ENCODE results near the gene PHF21A. TPM values are rescaled to one million over a fixed set of nuclear protein-coding genes. Genes with fewer than 3 reads are reported as not detected.
"Not testable (repeated sequence)": the region's sequence is repeated elsewhere in the genome, so short reads cannot be mapped to it uniquely, and the experiment has no call there.

Gene PHF21A
- polyA plus RNA-seq, 3 donors = 46.6 to 58.0 (median 56.1) TPM

- no peak for DNase-seq
Measured at GRCh38 chr11:45985212-45985611, 136.0 kb downstream of the PHF21A start.

GRCh38 chr11:45984192-45984591, 137.1 kb downstream of the PHF21A start:
- DNase-seq = no peak

GRCh38 chr11:45983471-45983845, 137.8 kb downstream of the PHF21A start:
- DNase-seq = no peak

- peak; percentile 63 for DNase-seq
Measured at GRCh38 chr11:45982656-45983470, 138.4 kb downstream of the PHF21A start.

- DNase-seq = not testable (repeated sequence)
Measured at GRCh38 chr11:45981826-45982225, 139.4 kb downstream of the PHF21A start.

- no peak for DNase-seq
Measured at GRCh38 chr11:45974806-45975205, 146.4 kb downstream of the PHF21A start.

- no peak for DNase-seq
Measured at GRCh38 chr11:45973601-45974000, 147.7 kb downstream of the PHF21A start.

- no peak for DNase-seq
Measured at GRCh38 chr11:45968901-45969300, 152.4 kb downstream of the PHF21A start.

GRCh38 chr11:45967506-45967905, 153.7 kb downstream of the PHF21A start:
- DNase-seq = no peak

- DNase-seq = peak; percentile 79
Measured at GRCh38 chr11:45964911-45965389, 156.3 kb downstream of the PHF21A start.

- no peak for DNase-seq
Measured at GRCh38 chr11:45961751-45962240, 159.5 kb downstream of the PHF21A start.

- DNase-seq = no peak
Measured at GRCh38 chr11:45960387-45961095, 160.7 kb downstream of the PHF21A start.

- DNase-seq = no peak
Measured at GRCh38 chr11:45959851-45960250, 161.4 kb downstream of the PHF21A start.

- no peak for DNase-seq
Measured at GRCh38 chr11:45949992-45950407, 171.3 kb downstream of the PHF21A start.

GRCh38 chr11:45948356-45948755, 172.9 kb downstream of the PHF21A start:
- no peak for DNase-seq

- DNase-seq = no peak
Measured at GRCh38 chr11:45947885-45948284, 173.4 kb downstream of the PHF21A start.

- DNase-seq = no peak
Measured at GRCh38 chr11:45945397-45945999, 175.8 kb downstream of the PHF21A start.

- no peak for DNase-seq
Measured at GRCh38 chr11:45942381-45942780, 178.9 kb downstream of the PHF21A start.

- no peak for DNase-seq
Measured at GRCh38 chr11:45941285-45941684, 180.0 kb downstream of the PHF21A start.

- no peak for DNase-seq
Measured at GRCh38 chr11:45939836-45940235, 181.4 kb downstream of the PHF21A start.

GRCh38 chr11:45937916-45938315, 183.3 kb downstream of the PHF21A start:
- DNase-seq = no peak

- no peak for DNase-seq
Measured at GRCh38 chr11:45936511-45937054, 184.7 kb downstream of the PHF21A start.
